Amygdala (tissue), 56 donors: ENCODE measurements around the gene SMG6.
"Not testable (repeated sequence)": the region's sequence is repeated elsewhere in the genome, so short reads cannot be mapped to it uniquely, and the experiment has no call there.

Experiments used
- DNase-seq, 56 donors: peaks; one replicate each; lab custom pipeline; 2025; lab: John Stamatoyannopoulos, UW

SMG6 gene

DNA sequence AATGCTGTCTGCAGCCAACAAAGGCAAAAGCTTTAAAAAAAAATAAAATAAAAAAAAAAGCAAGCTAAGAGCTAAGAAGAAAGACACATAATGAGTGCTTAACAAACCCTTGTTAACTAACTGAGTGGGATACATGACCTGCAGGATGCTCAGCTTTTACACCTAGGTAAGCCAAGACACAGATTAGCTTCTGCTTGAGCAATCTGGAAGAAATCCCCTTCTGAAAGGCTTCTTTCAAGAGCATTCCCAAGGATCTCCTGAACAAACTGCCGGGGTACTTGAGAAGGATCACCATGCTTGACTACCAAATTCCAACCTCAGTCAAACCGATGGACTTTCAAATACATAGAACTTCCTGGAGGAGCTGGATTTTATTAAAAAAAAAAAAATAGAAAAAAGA is 92.9 kb downstream of the SMG6 start:
- DNase-seq: no peak

DNA sequence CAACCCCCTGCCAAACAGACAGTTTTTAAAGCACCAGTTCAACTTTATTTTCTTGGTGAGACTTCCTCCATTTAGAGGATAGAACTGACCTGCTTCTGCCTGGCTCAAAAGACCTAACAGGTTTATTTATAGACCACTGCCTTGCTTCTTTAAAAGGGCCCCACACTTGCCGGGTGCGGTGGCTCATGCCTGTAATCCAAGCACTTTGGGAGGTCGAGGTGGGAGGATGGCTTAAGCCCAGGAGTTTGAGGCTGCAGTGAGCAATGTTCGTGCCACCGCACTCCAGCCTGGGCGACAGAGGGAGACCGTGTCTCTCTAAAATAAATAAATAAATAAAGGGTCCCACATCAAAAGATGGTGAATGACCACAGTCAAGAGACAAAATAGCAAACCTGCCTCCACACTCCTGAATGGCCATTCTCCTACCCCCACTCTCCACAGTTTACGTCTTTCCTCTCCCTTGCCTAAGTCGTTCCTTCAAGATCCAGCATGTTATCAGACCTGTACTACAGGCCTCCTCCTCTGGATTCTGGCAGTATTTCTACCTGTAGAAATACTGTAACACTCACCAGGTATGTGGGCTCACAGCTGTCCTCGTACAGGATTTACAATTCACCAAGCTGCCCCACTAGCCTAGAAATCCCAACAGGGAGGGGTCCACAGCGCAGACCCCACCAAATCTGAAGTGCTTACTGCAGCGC is 95.6 kb downstream of the SMG6 start:
- DNase-seq: no peak

DNA sequence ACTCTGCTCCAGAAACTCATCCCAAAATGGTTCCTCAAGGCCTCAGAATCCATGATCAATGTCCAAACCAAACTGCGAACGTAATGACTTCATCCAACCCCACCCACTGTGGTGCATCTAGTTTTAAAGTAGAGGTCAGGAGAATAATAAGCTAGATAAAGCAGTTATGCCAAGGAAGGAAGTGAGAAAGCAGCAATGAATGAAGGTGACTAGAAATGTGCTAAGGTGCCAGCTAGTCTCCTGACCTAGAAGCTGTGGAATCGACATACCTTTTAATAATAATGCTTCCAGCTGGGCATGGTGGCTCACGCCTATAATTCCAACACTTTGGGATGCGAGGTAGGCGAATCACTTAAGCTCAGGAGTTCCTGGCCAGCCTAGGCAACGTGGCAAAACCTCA is 99.2 kb downstream of the SMG6 start:
- no peak for DNase-seq

DNA sequence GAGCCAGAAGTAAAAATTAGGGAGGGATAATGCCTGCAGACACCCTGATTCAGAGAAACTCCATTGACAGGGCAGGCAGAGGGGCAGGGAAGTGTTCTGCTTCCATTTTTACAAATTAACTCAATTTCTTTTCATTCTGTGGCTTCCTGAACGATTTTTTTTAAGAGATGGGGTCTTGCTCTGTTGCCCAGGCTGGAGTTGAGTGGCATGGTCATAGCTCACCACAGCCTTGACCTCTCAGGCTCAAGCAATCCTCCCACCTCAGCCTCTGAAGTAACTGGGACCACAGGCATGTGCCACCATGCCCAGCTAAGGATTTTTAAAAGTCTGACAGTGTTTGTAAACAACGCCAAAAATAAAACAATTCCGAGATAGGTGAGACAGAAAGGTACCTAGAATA is 99.8 kb downstream of the SMG6 start:
- no peak for DNase-seq

DNA sequence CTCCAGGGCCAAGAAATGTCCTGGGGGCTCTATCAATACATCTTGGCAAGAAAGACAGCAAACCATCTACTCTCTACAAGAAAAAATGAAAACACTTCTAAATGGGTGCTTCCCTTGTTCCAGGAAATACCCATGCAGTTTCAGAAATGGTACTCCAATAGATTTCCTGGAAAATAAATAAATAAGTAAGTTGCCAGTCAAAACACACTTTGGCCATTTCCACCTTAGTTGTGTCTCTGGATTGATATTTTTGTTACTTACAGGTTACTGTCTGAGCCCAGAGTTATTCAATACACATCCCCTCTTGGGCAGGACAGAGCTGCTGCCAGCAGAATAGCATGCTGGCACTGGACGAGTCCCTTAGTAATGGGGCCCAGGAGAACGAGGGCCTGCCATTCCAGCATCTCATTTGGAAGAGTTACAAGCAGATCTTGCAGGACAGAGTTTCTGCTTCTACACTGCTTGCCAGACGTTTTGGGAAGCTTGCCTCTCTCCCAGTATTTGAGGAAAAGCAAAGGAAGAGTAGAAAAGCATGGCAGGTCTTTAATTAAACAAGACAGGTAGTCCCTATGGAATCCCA is 100.5 kb downstream of the SMG6 start:
- DNase-seq: peak in 10 of 56 donors; percentile 6 to 51 (median 20)

DNA sequence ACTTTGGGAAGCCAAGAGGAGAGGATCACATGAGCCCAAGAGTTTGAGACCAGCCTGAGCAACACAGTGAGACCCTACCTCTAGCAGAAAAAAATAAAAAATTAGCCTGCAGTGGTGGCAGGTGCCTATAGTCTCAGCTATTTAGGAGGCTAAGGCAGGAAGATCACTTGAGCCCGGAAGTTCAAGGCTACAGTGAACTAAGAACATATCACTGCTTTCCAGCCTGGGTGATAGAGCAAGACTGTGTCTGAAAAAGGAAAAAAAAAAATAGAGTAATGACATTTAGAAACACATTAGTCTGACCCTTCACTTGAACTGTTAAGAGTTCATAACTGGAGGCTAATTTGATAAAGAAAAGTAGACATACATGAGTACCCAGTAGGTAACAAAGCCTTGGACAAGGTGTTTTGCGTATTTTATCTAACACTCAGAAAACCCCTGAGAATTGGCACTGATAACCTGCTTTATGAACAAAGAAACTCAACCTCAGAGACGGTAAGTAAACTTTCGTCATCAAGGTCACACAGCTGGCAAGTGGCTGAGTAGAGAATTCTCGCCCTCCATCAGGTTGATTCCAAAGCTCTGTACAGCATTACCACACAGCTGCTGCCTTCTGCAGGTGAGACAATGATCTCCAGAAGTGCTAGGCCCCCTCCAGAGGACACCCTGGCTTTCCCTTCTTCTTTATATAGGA is 101.1 kb downstream of the SMG6 start:
- DNase-seq: no peak

DNA sequence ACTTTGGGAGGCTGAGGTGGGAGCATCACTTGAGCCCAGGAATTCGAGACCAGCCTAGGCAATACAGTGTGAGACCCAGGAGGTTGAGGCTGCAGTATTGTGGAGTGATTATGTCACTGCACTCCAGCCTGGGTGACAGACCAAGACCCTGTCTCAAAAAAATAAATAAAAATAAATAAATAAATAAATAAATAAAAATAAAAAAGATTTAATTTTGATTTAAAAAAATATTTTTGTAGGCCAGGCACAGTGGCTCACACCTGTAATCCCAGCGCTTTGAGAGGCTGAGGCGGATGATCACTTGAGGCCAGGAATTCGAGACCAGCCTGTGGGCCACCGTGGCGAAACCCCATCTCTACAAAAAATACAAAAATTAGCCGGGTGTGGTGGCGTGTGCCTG is 104.2 kb downstream of the SMG6 start:
- DNase-seq: not testable (repeated sequence)

DNA sequence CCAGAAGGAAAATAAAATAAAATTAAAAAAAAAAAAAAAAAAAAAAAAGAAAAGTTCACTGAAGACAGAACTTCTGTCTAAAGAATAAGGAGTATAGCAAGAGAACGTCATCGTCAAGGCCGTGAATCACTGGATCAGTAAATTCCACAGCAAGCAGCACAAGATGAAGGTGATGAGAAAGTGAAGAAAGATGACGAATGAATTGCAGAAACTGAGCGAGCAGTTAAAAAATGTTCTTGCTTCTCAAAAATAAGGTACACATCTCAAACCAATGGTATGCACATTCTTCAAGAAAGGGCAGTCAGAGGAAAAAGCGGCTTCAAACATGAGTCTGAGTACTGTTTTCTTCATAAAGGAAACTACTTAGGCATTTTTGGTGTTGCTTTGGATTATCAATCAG is 104.7 kb downstream of the SMG6 start:
- no peak for DNase-seq

DNA sequence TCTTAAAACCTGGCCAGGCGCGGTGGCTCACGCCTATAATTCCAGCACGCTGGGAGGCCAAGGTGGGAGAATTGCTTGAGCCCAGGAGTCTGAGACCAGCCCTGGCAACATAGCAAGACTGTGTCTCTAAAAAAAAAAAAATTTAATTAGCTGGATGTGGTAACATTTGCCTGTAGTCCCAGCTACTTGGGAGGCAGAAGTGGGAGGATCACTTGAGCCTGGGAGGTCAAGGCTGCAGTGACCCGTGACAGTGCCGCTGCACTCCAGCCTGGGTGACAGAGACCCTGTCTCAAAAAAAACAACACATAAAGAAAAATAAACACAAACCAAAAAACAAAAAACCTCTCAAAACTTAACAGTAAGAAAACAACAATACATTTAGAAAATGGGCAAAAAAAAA is 106.3 kb downstream of the SMG6 start:
- no peak for DNase-seq

DNA sequence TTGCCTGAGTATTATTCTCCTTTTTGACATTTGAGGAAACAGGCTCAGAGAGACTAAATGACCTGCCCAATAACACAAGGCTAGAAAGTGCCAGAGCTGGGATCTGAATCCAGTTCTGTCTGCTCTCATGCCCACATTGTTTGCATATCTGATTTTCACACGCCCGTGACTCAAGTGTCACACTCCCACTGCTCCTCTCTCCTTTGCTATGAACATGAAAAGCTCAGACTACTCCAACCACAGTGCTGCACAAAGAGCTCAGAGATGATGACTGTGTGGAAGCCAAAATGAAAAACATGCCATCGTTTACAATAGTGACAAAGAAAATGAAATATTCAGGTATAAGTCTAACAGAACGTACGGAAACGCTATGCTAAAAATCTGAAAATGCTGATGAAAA is 107.9 kb downstream of the SMG6 start:
- DNase-seq: no peak

DNA sequence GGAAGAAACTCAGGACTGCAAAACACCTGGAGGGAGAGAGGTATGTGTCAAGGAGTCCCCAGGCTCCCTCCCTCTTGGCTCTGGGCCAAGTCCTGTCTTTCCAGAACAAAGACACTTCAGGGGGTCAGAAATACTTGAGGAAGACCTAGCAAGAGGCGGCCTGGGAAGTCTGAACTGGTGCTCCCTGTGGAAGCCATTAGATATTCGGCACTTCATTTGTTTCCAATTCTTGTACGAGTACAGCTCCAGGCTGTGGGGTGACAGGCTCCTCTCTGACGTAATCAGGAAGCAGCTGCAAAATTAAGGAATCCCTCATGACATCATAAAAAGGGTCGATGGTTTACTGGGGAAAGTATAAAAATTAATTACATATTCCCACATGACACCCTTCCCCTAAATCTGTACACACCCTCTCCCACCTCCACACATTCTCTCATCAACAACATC is 108.7 kb downstream of the SMG6 start:
- peak in 1 of 56 donors; percentile 12 for DNase-seq

DNA sequence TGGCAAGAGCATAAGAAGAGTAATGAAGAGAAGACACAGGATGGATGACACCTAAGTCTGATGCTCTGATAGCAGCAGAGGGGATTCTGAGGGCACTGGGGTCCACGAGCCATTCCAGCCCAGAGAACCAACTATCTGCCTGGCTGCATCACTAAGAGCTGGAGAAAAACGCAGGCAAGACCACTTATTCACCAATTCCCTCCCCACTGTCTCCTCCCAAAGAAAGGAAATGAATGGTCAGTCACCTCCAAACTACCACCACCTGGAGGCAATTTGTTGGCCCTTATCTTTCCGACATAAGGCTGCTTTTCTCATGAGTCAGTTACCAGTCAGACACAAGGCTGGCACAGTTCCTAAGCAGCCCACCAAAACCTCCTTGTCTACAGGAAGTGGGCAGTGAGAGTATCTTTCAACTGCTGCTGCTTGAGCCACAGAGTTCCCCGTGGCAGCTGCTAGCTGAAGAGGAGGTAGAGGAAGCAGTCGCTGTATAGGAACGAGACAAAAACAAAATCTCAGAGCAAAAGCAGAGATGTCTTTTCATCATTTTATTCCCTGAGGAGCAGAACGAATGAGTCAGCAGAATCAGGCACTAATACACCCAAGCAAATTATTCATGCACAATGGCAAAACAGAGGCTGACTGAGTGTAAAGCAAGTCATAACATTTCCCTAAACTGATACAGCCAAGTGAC is 111.1 kb downstream of the SMG6 start:
- no peak for DNase-seq

DNA sequence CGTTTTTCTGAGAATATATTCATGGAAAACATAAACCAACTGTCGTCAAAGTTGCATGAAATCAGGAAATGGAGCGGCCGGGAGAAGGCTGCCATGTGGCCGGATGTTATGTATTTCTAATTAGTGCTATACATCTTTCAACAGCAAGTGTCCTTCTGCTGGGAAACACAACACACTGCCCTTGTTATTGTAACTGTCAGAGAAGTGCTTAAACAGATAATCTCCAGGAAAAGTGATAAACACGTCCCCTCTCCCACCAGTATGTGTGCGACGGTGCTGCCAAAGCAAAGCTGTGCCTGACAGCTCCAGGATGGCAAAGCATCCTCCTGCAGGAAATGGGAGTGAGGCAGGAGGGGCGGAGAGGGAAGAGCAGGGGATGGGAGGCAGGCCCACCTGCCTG is 111.8 kb downstream of the SMG6 start:
- no peak for DNase-seq

DNA sequence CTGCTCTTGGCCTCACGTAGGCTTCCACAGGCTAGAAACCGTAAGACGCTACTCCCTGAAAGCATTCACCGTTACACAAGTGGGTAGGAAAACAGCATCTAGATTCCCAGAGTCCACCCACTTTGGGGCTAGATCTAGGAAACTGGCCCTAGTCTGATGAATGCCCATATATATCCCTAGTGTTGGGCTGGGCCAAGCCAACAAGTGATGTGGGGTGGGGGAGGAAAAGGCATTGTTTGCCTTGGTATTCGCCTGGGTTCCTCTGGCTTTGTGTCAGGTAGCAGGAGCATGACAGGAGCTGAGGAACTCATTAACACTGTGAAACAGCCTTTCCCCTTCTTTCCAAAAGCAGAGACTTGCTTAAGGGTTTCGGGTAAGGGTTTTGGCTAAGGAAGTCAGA is 112.4 kb downstream of the SMG6 start:
- no peak for DNase-seq

DNA sequence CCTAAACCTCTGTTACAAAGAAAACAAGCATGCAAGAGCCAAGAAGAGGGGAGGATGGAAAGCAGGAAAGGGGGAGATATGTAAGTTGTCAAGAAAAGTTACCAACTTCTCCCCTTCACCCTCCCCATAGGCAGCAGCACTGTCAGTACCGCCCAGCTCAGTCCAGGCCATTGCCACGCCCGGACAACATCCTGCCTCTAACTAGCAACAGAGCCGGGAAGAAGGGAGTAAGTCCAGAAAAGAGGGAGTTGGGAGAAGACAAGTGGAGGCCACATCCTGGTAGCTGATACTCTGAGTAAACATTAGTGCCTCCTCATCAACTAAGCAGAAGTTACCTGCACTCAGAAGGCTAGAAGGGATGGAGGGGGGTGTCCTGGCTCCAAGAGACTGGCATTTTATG is 113.6 kb downstream of the SMG6 start:
- no peak for DNase-seq

DNA sequence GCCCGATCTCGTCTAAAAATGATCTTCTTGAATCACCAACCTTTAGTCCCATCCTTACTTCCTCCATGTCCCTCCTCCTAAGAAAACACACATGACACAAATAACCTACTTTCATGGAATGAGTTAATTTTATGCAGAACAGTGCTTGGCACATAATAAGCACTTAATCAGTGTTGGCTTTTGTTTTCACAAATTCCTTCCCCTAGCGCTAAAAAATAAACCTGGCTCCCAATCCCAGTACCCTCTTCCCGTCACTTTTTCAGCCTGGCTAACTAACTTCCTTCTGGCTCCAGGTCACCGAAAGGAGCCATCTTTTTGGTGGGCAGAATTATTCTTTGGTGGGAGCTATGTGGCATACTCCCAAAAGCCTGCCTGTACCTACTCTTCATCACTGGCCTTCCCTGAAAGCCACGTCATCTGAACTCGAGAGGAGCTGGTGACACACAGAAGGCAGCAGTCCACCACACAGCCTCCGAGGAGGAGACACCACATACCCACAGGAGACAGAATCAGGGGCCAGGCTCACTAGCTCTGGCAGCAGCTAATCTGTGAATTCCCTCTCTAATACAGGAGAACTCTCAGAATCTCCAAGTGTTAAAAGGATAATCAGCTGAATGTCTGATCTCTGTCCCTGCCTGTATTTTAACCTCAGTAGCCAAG is 114.5 kb downstream of the SMG6 start:
- DNase-seq: no peak

DNA sequence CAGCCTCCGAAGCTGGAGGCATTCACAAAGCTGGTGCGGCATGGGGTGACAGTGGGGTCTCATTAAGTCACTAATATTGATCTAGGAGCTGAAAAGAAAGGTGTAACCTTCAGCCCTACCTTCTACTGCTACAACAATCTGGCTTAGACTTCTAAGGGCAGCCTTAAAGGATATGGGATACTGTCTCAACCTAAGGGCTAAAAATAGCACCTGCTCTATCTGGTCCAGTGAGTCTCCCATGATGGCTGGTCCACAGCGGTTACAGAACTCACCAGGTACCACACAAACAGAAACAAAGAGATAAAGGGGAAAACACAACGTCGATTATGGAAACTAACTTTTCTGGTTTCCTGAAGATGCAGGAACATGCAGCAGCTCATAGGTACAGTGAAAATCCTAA is 115.8 kb downstream of the SMG6 start:
- no peak for DNase-seq

DNA sequence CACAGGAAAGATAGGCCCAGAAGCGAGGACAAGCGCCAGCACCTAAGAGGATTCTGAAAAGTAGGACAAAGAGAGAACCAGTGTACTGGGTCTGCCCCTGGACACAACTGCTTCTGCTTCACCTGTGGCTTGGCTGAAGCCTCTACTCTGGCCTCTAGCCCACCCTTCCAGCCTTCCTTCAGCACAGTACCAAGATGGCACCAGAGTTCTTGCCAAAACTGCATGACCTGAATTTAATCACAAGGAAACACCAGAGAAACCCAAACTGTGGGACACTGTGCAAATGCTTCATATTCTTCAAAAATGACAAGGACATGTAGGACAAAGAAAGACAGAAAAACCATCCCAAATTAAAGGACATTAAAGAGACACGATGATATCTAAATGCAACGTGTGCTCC is 116.6 kb downstream of the SMG6 start:
- no peak for DNase-seq

DNA sequence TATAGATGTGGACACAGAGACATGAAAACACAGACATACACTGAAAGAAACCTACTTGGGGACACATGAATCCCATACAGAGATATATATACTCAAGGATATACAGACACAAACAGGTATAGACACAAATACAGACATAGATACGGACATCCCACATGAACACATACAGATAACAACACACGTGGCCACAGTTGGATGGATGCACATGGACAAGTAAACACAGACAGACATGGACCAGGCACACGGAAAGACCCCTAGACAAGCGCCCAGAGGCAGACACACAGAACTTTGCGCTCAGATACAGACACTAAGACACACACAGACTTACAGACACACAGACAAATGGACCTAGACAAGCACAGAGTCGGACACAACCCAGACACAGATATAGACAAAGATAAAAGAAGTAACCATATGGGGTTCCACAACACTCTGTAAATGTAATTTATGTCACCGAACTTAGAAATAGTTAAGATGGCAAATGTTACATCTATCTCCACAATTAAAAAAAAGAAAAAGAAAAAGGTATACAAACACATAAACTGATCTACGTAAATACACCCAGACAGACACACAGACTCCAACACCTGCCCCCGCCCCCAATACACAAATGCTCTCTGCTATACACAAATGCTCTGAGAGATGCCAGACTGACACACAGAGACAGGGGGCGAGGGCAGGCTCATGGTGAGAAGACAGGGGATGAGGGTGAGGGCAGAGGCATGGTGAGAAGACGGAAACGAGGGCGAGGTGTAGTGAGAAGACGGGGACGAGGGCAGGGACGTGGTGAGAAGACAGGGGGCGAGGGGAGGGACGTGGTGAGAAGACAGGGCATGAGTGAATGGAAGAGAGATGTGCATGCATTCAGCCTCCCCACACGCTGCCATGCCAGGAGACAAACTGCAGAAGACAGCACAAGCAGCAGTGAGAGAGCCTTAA is 118.3 kb downstream of the SMG6 start:
- DNase-seq: no peak

DNA sequence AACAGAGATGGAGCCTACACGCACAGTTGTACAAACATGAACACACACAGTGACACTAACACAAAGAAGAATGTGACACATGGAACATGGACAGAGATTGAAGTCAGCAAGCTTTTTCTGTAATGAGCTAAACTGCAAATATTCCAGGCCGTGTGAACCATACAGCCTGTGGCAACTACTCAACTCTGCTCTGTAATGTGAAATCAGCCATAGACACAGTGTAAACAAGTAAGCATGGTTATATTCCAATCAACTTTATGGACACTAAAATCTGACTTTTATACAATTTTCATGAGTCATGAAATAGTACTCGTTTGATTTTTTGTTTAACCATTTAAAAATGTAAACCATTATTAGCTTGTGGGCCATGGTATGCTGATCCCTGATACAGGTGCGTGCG is 120.2 kb downstream of the SMG6 start:
- no peak for DNase-seq
